ENCODE measurements around the gene MRE11. TPM values are rescaled to one million over a fixed set of nuclear protein-coding genes. Genes with fewer than 3 reads are reported as not detected.
"Not testable (repeated sequence)": the region's sequence is repeated elsewhere in the genome, so short reads cannot be mapped to it uniquely, and the experiment has no call there.

Gene MRE11
- total and polyA plus RNA-seq, 4 donors, result 1.5 to 18.3 (median 5.6) TPM

DNA sequence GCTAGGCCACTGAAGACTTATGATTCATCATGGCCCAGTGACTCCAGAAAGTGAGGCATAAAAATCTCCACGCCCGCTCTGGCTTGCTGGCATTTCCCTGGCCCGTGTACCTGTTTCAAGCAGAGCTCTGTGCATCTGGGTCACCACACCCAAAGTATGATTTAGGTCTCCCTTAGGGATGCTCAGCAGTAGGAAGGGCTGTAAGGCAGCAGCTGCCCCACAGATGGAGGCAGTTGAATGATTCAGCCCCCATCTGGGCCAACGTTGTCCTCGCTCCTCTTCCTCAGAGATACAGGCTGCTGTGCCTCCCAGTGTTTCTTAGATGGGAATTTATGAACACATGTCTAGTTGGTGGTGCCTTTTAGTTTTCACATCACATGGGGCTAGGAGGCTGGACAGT is 114.0 kb downstream of the MRE11 start:
- Histone ChIP-seq H3K27me3 (ENCODE audit: control insufficient read depth in 4 of 4, insufficient read depth in 4 of 4, low read length in 3 of 4) (peaks cover 0 to 2% (median 0%) of the 10 kb centered on the region in 4 donors), H3K9me3 (ENCODE audit: control insufficient read depth in 4 of 4, low read length in 3 of 4) (no peaks in the 10 kb centered on the region), H3K9ac (ENCODE audit: low read depth in 1 of 2, low read length in 2 of 2) (no peak overlapping the region), H3K36me3 (ENCODE audit: control insufficient read depth in 4 of 4, insufficient read depth in 3 of 4, low read depth in 1 of 4, low read length in 3 of 4) (no peaks in the 10 kb centered on the region), H3K4me1 (ENCODE audit: control insufficient read depth in 4 of 4, insufficient read depth in 4 of 4, low read length in 3 of 4) (no peaks in the 10 kb centered on the region), H3K4me3 (ENCODE audit: low read depth in 1 of 3, low read length in 3 of 3) (no peak overlapping the region), H3K27ac (ENCODE audit: low read depth in 1 of 2, low read length in 2 of 2) (no peak overlapping the region)
- DNase-seq (ENCODE audit: low spot score), result no peak
- TF ChIP-seq, protein P1, sequence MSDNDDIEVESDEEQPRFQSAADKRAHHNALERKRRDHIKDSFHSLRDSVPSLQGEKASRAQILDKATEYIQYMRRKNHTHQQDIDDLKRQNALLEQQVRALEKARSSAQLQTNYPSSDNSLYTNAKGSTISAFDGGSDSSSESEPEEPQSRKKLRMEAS (IDR thresholded peaks at IDR 0.05), result no peak
- no peak for TF ChIP-seq SP1 (IDR thresholded peaks at IDR 0.05)
- no peak for TF ChIP-seq GABPA (IDR thresholded peaks at IDR 0.05 in 1 of 2, conservative IDR thresholded peaks at IDR 0.05 in 1 of 2)
- no peak for TF ChIP-seq ZBTB33 (IDR thresholded peaks at IDR 0.05)
- no peak for TF ChIP-seq FOXA2 (IDR thresholded peaks at IDR 0.05)
- no peak for TF ChIP-seq YY1 (IDR thresholded peaks at IDR 0.05)
- TF ChIP-seq ATF3 (IDR thresholded peaks at IDR 0.05), result no peak
- TF ChIP-seq TAF1 (conservative IDR thresholded peaks at IDR 0.05), result no peak
- TF ChIP-seq HNF4A (conservative IDR thresholded peaks at IDR 0.05), result no peak
- TF ChIP-seq HNF4G (IDR thresholded peaks at IDR 0.05), result no peak
- 88% methylated on average over 5 of the region's 5 CpGs for WGBS

DNA sequence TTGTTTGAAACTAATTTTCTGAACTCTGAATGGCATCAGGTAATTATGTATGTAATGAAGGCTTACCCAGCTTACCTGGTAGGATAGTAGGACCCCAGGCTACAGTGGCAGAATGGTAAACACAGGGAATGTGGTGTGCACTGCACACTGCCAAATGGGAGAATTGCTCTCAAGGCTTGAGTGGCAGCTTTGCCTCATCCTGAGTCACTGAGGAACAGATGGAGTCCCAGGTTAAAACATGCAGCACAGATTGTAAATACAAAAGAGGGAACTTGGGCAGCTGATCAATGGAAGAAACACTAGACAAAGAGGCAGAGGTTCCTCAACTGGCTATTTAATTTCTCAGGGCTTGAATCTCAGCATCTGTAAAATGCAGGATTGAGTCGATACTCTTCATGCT is 116.8 kb downstream of the MRE11 start:
- Histone ChIP-seq H3K9ac (ENCODE audit: low read depth in 1 of 2, low read length in 2 of 2) (no peak overlapping the region), H3K36me3 (ENCODE audit: control insufficient read depth in 4 of 4, insufficient read depth in 3 of 4, low read depth in 1 of 4, low read length in 3 of 4) (no peaks in the 10 kb centered on the region), H3K27ac (ENCODE audit: low read depth in 1 of 2, low read length in 2 of 2) (no peak overlapping the region), H3K27me3 (ENCODE audit: control insufficient read depth in 4 of 4, insufficient read depth in 4 of 4, low read length in 3 of 4) (peaks cover 0 to 2% (median 0%) of the 10 kb centered on the region in 4 donors), H3K4me3 (ENCODE audit: low read depth in 1 of 3, low read length in 3 of 3) (no peak overlapping the region), H3K9me3 (ENCODE audit: control insufficient read depth in 4 of 4, low read length in 3 of 4) (no peaks in the 10 kb centered on the region), H3K4me1 (ENCODE audit: control insufficient read depth in 4 of 4, insufficient read depth in 4 of 4, low read length in 3 of 4) (no peaks in the 10 kb centered on the region)
- no peak for DNase-seq (ENCODE audit: low spot score)
- TF ChIP-seq, protein P1 (IDR thresholded peaks at IDR 0.05), result no peak
- TF ChIP-seq YY1 (IDR thresholded peaks at IDR 0.05) (no peak), RXRA (IDR thresholded peaks at IDR 0.05) (no peak), TAF1 (conservative IDR thresholded peaks at IDR 0.05) (no peak), RAD21 (IDR thresholded peaks at IDR 0.05) (no peak), HNF4A (conservative IDR thresholded peaks at IDR 0.05) (no peak), GABPA (IDR thresholded peaks at IDR 0.05 in 1 of 2, conservative IDR thresholded peaks at IDR 0.05 in 1 of 2) (no peak), SP1 (IDR thresholded peaks at IDR 0.05) (no peak), JUND (IDR thresholded peaks at IDR 0.05) (no peak), FOXA2 (IDR thresholded peaks at IDR 0.05) (no peak), ZBTB33 (IDR thresholded peaks at IDR 0.05) (no peak), CTCF (IDR thresholded peaks at IDR 0.05; ENCODE audit: low read depth, low read length, missing input control) (no peak), NR2F2 (IDR thresholded peaks at IDR 0.05) (no peak), FOXA1 (IDR thresholded peaks at IDR 0.05) (no peak), HNF4G (IDR thresholded peaks at IDR 0.05) (no peak), ATF3 (IDR thresholded peaks at IDR 0.05) (no peak), EGR1 (IDR thresholded peaks at IDR 0.05; ENCODE audit: low read depth in 2 of 2) (no peak)
- TF ChIP-seq, protein P2, sequence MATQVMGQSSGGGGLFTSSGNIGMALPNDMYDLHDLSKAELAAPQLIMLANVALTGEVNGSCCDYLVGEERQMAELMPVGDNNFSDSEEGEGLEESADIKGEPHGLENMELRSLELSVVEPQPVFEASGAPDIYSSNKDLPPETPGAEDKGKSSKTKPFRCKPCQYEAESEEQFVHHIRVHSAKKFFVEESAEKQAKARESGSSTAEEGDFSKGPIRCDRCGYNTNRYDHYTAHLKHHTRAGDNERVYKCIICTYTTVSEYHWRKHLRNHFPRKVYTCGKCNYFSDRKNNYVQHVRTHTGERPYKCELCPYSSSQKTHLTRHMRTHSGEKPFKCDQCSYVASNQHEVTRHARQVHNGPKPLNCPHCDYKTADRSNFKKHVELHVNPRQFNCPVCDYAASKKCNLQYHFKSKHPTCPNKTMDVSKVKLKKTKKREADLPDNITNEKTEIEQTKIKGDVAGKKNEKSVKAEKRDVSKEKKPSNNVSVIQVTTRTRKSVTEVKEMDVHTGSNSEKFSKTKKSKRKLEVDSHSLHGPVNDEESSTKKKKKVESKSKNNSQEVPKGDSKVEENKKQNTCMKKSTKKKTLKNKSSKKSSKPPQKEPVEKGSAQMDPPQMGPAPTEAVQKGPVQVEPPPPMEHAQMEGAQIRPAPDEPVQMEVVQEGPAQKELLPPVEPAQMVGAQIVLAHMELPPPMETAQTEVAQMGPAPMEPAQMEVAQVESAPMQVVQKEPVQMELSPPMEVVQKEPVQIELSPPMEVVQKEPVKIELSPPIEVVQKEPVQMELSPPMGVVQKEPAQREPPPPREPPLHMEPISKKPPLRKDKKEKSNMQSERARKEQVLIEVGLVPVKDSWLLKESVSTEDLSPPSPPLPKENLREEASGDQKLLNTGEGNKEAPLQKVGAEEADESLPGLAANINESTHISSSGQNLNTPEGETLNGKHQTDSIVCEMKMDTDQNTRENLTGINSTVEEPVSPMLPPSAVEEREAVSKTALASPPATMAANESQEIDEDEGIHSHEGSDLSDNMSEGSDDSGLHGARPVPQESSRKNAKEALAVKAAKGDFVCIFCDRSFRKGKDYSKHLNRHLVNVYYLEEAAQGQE (IDR thresholded peaks at IDR 0.05), result no peak
- WGBS, result 88% methylated on average over 1 of the region's 1 CpG

DNA sequence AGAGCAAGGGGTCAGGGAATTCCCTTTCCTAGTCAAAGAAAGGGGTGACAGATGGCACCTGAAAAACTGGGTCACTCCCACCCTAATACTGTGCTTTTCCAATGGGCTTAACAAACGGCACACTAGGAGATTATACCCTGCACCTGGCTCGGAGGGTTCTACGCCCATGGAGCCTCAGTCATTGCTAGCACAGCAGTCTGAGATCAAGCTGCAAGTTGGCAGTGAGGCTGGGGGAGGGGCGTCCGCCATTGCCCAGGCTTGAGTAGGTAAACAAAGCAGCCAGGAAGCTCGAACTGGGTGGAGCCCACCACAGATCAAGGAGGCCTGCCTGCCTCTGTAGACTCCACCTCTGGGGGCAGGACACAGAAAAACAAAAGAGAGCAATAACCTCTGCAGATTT is 123.1 kb downstream of the MRE11 start:
- H3K36me3 ChIP-seq (ENCODE audit: control insufficient read depth in 4 of 4, insufficient read depth in 3 of 4, low read depth in 1 of 4, low read length in 3 of 4); H3K4me3 ChIP-seq (ENCODE audit: low read depth in 1 of 3, low read length in 3 of 3); H3K9ac ChIP-seq (ENCODE audit: low read depth in 1 of 2, low read length in 2 of 2); DNase-seq (ENCODE audit: low spot score); H3K4me1 ChIP-seq (ENCODE audit: control insufficient read depth in 4 of 4, insufficient read depth in 4 of 4, low read length in 3 of 4); H3K27ac ChIP-seq (ENCODE audit: low read depth in 1 of 2, low read length in 2 of 2); H3K9me3 ChIP-seq (ENCODE audit: control insufficient read depth in 4 of 4, low read length in 3 of 4); H3K27me3 ChIP-seq (ENCODE audit: control insufficient read depth in 4 of 4, insufficient read depth in 4 of 4, low read length in 3 of 4): not testable (repeated sequence)
- 64% methylated on average over 6 of the region's 6 CpGs for WGBS

All from liver (tissue), 9 donors.